Activated B cell treated with CpG ODN at 0.5 μM for 24 hours (primary cell): ENCODE measurements around the gene TMPO. TPM values are rescaled to one million over a fixed set of nuclear protein-coding genes. Genes with fewer than 3 reads are reported as not detected.

Source experiments
- ATAC-seq: fragments of 200-7000 bp; cut with Tn5 transposase; one replicate; pipeline ENCODE4 v1.10.0; 2021; ENCODE audit warnings: low read depth, mild to moderate bottlenecking, moderate library complexity
- CTCF ChIA-PET: fragments of 350-600 bp; sonication (Branson Sonifier 250); formaldehyde crosslinking; loops from one replicate; lab custom pipeline; 2021; ENCODE audit warnings: antibody characterized with exemption; lab: Charles Lee
- POLR2A ChIA-PET: fragments of 350-600 bp; sonication (Branson Sonifier 250); formaldehyde crosslinking; loops from one replicate; lab custom pipeline; 2021; ENCODE audit warnings: antibody characterized with exemption; lab: Charles Lee
- DNase-seq: peaks from one replicate; pipeline ENCODE4 v3.0.0; 2022
- H3K27ac Mint-ChIP-seq: one replicate; pipeline ENCODE4 v1.8.0; 2020; ENCODE audit warnings: mixed read lengths
- H3K27me3 Mint-ChIP-seq: one replicate; pipeline ENCODE4 v1.8.0; 2021; ENCODE audit warnings: mixed read lengths
- H3K36me3 Mint-ChIP-seq: one replicate; pipeline ENCODE4 v1.8.0; 2021; ENCODE audit warnings: low read depth, mixed read lengths
- H3K4me1 Mint-ChIP-seq: one replicate; pipeline ENCODE4 v1.8.0; 2021; ENCODE audit warnings: mixed read lengths
- H3K4me3 Mint-ChIP-seq: one replicate; pipeline ENCODE4 v1.8.0; 2020; ENCODE audit warnings: mild to moderate bottlenecking, mixed read lengths
- H3K9me3 Mint-ChIP-seq: one replicate; pipeline ENCODE4 v1.8.0; 2020; ENCODE audit warnings: mixed read lengths
- intact Hi-C: fragments of 100-400 bp; cut with micrococcal nuclease; formaldehyde crosslinking; loops from one replicate; pipeline ENCODE4 v1.15.1; 2024
- total RNA-seq: library from RNA; stranded (reverse); gene quantifications from 2 replicates; pipeline ENCODE4 v1.2.3, GENCODE V29; 2022
- TF ChIP-seq, protein P1 (sequence below): fragments of 200-600 bp; IDR thresholded peaks from one replicate; pipeline ENCODE4 v1.8.0; 2022; ENCODE audit warnings: antibody characterized with exemption, mild to moderate bottlenecking

TMPO gene
- total RNA-seq, 1 donor from 2014 or later = 115 TPM

DNA sequence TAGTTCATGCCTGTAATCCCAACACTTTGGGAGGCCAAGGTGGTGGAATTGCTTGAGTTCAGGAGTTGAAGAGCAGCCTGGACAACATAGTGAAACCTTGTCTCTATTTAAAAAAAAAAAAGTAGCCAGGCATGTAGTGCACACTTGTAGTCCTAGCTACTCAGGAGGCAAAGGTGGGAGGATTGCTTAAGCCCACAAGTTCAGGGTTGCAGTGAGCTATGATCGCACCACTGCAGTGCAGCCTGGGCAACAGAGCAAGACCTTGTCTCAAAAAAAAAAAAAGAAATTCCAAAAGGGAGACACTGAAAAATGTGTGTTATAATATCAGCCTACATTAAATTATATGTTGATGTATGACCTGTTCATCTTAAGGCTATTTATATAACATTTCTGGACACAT, 14.7 kb downstream of the TMPO start:
- Mint-ChIP-seq H3K9me3 (no peaks in the 10 kb centered on the region), H3K36me3 (peaks cover 70% of the 10 kb centered on the region), H3K4me1 (peaks cover 16% of the 10 kb centered on the region), H3K4me3 (no peak overlapping the region), H3K27me3 (no peaks in the 10 kb centered on the region), H3K27ac (no peak overlapping the region)
- DNase-seq = no peak
- CTCF ChIA-PET = interaction anchor here (1.3 kb wide), 1 partner anchor 9 kb away, joined by 3 read pairs; no protein-coding TSS in a partner anchor
- TF ChIP-seq, protein P1, sequence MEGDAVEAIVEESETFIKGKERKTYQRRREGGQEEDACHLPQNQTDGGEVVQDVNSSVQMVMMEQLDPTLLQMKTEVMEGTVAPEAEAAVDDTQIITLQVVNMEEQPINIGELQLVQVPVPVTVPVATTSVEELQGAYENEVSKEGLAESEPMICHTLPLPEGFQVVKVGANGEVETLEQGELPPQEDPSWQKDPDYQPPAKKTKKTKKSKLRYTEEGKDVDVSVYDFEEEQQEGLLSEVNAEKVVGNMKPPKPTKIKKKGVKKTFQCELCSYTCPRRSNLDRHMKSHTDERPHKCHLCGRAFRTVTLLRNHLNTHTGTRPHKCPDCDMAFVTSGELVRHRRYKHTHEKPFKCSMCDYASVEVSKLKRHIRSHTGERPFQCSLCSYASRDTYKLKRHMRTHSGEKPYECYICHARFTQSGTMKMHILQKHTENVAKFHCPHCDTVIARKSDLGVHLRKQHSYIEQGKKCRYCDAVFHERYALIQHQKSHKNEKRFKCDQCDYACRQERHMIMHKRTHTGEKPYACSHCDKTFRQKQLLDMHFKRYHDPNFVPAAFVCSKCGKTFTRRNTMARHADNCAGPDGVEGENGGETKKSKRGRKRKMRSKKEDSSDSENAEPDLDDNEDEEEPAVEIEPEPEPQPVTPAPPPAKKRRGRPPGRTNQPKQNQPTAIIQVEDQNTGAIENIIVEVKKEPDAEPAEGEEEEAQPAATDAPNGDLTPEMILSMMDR = no peak
- no peak for ATAC-seq
- POLR2A ChIA-PET = no interaction called here
- intact Hi-C loops = no loop called here

DNA sequence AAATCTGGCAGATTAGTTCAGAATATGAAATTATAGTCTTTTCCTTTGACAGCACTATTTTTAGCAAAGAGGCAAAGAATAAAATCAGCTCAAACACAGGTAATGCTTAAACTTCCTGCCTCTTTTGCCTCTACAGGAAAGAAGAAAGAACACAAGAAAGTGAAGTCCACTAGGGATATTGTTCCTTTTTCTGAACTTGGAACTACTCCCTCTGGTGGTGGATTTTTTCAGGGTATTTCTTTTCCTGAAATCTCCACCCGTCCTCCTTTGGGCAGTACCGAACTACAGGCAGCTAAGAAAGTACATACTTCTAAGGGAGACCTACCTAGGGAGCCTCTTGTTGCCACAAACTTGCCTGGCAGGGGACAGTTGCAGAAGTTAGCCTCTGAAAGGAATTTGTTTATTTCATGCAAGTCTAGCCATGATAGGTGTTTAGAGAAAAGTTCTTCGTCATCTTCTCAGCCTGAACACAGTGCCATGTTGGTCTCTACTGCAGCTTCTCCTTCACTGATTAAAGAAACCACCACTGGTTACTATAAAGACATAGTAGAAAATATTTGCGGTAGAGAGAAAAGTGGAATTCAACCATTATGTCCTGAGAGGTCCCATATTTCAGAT, 17.4 kb downstream of the TMPO start:
- TF ChIP-seq, protein P1 = no peak
- no peak overlapping the region for H3K27ac Mint-ChIP-seq
- no peaks in the 10 kb centered on the region for H3K27me3 Mint-ChIP-seq
- ChIA-PET POLR2A (interaction anchor here (0.9 to 1.1 kb wide), 3 partner anchors 17 to 60 kb away, joined by 4 to 5 read pairs (median 4); partner anchors contain the start of genes SLC25A3 and TMPO), CTCF (interaction anchor here (0.8 to 4.2 kb wide), 7 partner anchors 9 to 120 kb away, joined by 3 to 32 read pairs (median 5); no protein-coding TSS in a partner anchor)
- DNase-seq = no peak
- no peak overlapping the region for H3K4me3 Mint-ChIP-seq
- H3K4me1 Mint-ChIP-seq = peaks cover under 1% of the 10 kb centered on the region
- H3K36me3 Mint-ChIP-seq = peaks cover 79% of the 10 kb centered on the region
- no peaks in the 10 kb centered on the region for H3K9me3 Mint-ChIP-seq
- ATAC-seq = peak; percentile 37
- intact Hi-C loops = loop anchor here (1.0 to 2.0 kb wide), 5 partner anchors 16 to 1954 kb away; no protein-coding TSS in a partner anchor

DNA sequence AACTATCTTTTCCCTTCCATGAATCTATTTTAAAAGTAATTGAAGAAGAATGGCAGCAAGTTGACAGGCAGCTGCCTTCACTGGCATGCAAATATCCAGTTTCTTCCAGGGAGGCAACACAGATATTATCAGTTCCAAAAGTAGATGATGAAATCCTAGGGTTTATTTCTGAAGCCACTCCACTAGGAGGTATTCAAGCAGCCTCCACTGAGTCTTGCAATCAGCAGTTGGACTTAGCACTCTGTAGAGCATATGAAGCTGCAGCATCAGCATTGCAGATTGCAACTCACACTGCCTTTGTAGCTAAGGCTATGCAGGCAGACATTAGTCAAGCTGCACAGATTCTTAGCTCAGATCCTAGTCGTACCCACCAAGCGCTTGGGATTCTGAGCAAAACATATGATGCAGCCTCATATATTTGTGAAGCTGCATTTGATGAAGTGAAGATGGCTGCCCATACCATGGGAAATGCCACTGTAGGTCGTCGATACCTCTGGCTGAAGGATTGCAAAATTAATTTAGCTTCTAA, 18.4 kb downstream of the TMPO start:
- ChIA-PET POLR2A (interaction anchor here (1.1 kb wide), 1 partner anchor 59 kb away, joined by 5 read pairs; the partner anchor contains the start of gene SLC25A3), CTCF (interaction anchor here (1.5 to 4.2 kb wide), 2 partner anchors 10 to 43 kb away, joined by 5 to 32 read pairs; no protein-coding TSS in a partner anchor)
- H3K27me3 Mint-ChIP-seq = no peaks in the 10 kb centered on the region
- intact Hi-C loops = loop anchor here (2.0 kb wide), 1 partner anchor 17 kb away; no protein-coding TSS in a partner anchor
- H3K36me3 Mint-ChIP-seq = peaks cover 79% of the 10 kb centered on the region
- no peak overlapping the region for H3K27ac Mint-ChIP-seq
- H3K4me3 Mint-ChIP-seq = no peak overlapping the region
- TF ChIP-seq, protein P1 = no peak
- no peak for DNase-seq
- no peak for ATAC-seq
- no peaks in the 10 kb centered on the region for H3K4me1 Mint-ChIP-seq
- H3K9me3 Mint-ChIP-seq = no peaks in the 10 kb centered on the region

DNA sequence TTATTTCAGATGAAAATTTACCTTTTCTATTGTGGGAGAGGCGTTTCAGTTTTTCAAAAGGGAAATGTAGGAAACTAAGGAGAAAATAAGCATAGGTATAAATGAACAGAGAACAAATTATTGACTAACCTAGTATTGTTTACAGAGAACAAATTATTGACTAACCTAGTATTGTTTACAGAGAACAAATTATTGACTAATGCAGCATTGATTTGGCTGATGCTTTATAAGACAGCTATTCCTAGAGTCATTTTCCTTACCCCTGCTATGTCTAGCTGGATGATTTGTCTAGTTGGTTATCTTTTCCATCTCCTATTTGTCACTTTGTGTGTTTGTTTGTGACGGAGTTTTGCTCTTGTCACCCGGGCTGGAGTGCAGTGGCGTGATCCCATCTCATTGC, 22.6 kb downstream of the TMPO start:
- H3K4me1 Mint-ChIP-seq = no peaks in the 10 kb centered on the region
- no peak overlapping the region for H3K27ac Mint-ChIP-seq
- TF ChIP-seq, protein P1 = no peak
- DNase-seq (no peak), ATAC-seq (no peak)
- H3K4me3 Mint-ChIP-seq = no peak overlapping the region
- no peaks in the 10 kb centered on the region for H3K27me3 Mint-ChIP-seq
- ChIA-PET CTCF (no interaction called here), POLR2A (no interaction called here)
- H3K9me3 Mint-ChIP-seq = no peaks in the 10 kb centered on the region
- peaks cover 81% of the 10 kb centered on the region for H3K36me3 Mint-ChIP-seq
- intact Hi-C loops = no loop called here

DNA sequence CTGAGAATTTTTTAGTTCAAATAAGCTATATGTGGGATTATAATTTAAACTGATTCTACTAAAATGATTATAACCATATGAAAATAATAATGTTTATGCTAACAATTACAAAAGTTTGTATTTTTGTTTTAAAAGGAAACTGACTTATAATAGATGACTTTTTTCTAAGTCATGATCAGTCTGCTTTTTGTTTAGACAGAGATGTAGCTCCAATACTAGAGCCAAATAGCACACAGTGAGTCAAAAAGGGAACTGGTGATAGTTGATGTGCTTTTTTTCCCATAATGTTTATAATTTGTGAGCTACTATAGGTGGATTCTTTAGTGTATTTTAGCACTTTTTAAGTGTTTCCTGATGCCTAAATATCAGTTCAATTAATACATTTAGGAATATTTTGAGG, 28.3 kb downstream of the TMPO start:
- ATAC-seq (no peak), DNase-seq (no peak)
- Mint-ChIP-seq H3K9me3 (no peaks in the 10 kb centered on the region), H3K36me3 (peaks cover 73% of the 10 kb centered on the region), H3K27me3 (no peaks in the 10 kb centered on the region), H3K4me3 (no peak overlapping the region), H3K4me1 (no peaks in the 10 kb centered on the region), H3K27ac (no peak overlapping the region)
- ChIA-PET CTCF (interaction anchor here (1.8 kb wide), 1 partner anchor 10 kb away, joined by 5 read pairs; no protein-coding TSS in a partner anchor), POLR2A (interaction anchor here (1.3 kb wide), 1 partner anchor 50 kb away, joined by 4 read pairs; the partner anchor contains the start of gene SLC25A3)
- TF ChIP-seq, protein P1 = no peak
- intact Hi-C loops = no loop called here
